HG02840 (cell line): ENCODE data around the gene UBE2O.

ENCODE experiments used
- ATAC-seq: cut with Tn5 transposase; IDR thresholded peaks from one replicate; pipeline ENCODE4 v1.9.1; 2021; ENCODE audit warnings: mild to moderate bottlenecking, moderate library complexity, moderate number of reproducible peaks; ENCODE audit not compliant: unreplicated experiment, low FRiP score

The UBE2O gene

GRCh38 chr17:76421044-76421407 is 31.9 kb downstream of the UBE2O start:
- no peak for ATAC-seq

DNA sequence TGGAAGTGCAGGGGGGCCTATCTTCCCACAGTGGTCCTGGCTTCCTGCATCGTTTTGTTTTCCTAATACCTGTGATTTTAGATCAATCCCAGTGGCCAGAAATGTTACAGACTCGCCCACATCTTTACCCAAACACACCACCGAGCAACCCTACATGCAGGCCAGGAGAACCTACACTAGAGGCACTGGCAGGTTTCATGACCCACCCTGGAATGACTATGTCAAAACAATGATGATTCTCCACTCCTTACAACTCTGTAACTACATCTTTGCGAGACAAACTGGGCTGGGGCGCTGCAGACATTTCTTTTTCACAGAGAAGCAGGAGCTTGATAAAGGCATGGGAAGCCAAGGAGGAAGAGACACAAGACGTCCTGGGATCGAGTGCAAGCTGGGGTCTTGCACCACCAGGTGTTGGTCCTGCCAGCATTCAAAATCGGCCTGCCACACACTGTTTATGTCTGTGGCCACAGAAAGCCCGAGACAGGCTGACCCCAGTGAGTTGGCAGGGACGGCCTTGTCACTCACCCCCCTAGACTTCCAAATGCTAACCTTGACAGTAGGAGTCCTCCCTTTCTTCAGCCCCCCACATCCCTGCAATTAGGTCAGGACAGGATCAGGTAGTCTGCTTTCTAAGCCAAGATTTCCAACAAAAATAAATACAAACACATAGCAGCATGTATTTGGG is 32.5 kb downstream of the UBE2O start:
- no peak for ATAC-seq

DNA sequence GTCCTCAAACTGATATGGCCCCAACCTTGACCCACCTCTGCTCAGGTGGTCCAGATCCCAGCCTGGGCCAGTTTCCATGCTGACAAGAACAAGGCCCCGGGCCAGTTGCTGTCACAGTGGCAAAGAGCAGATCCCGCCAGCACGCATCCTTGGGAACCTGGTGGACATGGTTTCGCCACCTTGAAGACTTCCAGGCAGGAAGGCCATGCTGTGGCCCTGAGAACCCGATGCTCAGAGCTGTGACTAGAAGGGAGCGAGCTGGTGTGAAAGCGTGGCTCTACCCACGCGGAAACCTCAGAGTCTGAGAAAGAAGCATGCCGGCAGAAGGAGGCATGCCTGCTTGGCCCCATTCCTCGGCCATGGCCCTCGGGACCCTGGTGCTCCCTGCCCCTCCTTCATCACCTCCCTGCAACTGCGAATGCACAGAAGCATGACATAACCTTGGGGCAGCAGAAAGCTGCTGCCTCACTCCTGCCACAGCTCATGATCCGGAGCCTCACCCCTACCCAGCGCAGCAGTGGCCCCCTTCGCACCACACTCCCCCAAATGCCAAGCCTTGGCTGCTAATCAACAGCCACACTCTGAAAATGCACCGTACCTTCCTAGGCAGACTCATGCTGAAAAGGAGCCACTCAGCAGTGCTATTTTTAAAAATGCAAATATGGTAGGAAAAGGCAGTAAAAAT is 33.2 kb downstream of the UBE2O start:
- ATAC-seq: no peak

GRCh38 chr17:76417499-76418143 is 35.3 kb downstream of the UBE2O start:
- ATAC-seq: no peak

GRCh38 chr17:76416899-76417298 is 36.1 kb downstream of the UBE2O start:
- no peak for ATAC-seq

- no peak for ATAC-seq
Observed at GRCh38 chr17:76416457-76416856, 36.5 kb downstream of the UBE2O start.

GRCh38 chr17:76415786-76416185 is 37.2 kb downstream of the UBE2O start:
- ATAC-seq: no peak

GRCh38 chr17:76414334-76415295 is 38.3 kb downstream of the UBE2O start:
- ATAC-seq: no peak

DNA sequence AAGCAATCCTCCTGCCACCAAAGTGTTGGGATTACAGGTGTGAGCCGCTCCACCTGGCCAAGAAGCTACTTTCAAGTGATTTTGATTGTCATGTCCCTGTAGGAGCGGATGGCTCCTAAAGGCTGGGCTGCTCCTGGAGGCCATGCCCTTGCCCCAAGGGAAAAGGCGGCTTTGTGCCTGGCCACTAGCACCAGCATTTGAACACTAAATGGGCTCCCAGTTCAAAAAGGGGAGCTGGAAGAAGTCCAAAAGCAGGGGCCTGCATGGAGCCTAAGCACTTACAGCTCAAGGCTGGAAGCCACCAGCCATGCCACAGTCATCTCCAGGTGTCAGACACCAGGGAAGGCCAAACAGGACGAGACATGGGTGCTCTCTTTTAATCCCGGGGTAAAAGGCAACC is 41.7 kb downstream of the UBE2O start:
- ATAC-seq: no peak

GRCh38 chr17:76410328-76410965 is 42.5 kb downstream of the UBE2O start:
- ATAC-seq: no peak

GRCh38 chr17:76408037-76408849 is 44.7 kb downstream of the UBE2O start:
- no peak for ATAC-seq

DNA sequence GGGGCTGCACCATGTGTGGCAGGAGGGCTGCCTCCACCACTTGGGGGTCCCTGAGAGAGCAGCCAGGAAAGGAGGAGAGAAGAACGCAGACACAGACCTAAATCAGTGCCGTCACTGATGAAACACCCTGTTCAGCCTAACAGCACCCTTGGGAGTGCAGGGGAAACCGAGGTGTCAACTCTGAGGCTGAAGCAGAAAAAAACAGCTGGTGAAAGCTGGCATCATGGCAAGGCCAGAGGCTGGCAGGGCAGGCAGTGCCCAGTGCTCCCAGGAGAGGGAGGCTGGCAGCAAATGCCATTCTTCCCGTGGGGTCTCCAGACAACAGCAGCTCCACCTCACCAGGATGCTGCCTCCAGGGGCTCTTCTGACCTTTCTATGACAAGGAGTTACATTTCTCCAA is 45.4 kb downstream of the UBE2O start:
- ATAC-seq: no peak

DNA sequence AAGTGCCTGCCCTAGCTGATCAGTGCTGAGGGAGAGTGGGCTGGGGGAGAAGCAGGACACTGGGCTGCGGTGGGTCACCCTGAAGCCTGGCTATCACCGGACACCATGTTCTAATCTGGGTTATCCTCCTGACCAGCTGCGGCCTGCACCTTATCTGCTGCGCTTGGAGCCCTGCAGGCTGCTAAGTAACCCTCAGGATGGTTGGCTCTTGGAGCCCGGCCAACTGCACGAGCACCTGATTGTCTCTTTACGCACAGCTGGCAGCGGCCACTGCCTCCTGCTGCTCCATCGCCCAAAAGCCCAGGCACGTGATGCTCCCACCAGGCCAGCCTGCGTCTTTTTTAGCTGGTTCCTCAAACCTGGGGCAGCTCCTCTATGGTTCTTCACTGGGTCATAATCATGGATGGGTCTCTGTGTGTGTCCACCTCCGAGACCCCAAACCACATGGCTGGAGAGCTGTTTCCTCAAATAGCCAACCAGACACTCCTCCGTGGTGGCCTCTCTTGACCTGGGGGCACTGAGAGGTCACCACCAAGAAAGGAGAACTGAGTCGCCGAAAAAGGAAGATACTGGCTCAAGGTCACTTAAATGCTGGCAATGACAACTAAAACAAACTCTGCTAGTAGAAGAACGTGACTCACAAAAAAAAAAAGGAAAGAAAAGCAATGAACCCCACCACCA is 46.8 kb downstream of the UBE2O start:
- ATAC-seq: no peak

- no peak for ATAC-seq
Observed at GRCh38 chr17:76405607-76405966, 47.4 kb downstream of the UBE2O start.

- no peak for ATAC-seq
Observed at GRCh38 chr17:76404976-76405563, 47.9 kb downstream of the UBE2O start.

- ATAC-seq: no peak
Observed at GRCh38 chr17:76404256-76404655, 48.7 kb downstream of the UBE2O start.

GRCh38 chr17:76402711-76403110 is 50.2 kb downstream of the UBE2O start:
- no peak for ATAC-seq
